K562 (cell line): ENCODE data around the gene YARS1. TPM values are rescaled to one million over a fixed set of nuclear protein-coding genes. Genes with fewer than 3 reads are reported as not detected.

ENCODE experiments used
- ATAC-seq: fragments of 200-7000 bp; cut with Tn5 transposase; 3 replicates; pipeline ENCODE4 v1.9.1; 2020; ENCODE audit warnings: moderate library complexity
- BruUV-seq: library from RNA; stranded (reverse); fragments of 400-500 nt; replicated peaks from 2 replicates; lab custom pipeline; 2021; lab: Mats Ljungman, UMichigan
- CTCF ChIA-PET: fragments of 300-600 bp; formaldehyde crosslinking; extraction: SDS; loops from one replicate; lab custom pipeline; 2021; ENCODE audit warnings: low intra/inter-chr PET ratio; lab: Yijun Ruan, JAX
- POLR2A ChIA-PET: fragments of 300-600, 350-650 bp; sonication (Branson Sonifier 250); formaldehyde crosslinking; extraction: SDS; loops from one replicate; lab custom pipeline; 2021; ENCODE audit warnings: antibody characterized with exemption, inconsistent platforms; lab: Yijun Ruan, JAX
- DNase-seq, 4 experiments: peaks; one replicate each; pipeline versions ENCODE4 v3.0.0 to v3.0.0-alpha.2; 2011 to 2018; ENCODE audit warnings: low spot score in 3 of 4, mixed read lengths in 3 of 4; ENCODE audit errors: extremely low read depth in 1 of 4
- FAIRE-seq: peaks from 2 replicates; lab custom pipeline; 2011; peaks lifted over from hg19 to GRCh38; lab: Jason Lieb, UNC
- H2AFZ ChIP-seq: 2 replicates; pipeline ENCODE4 v1.6.0; 2011; ENCODE audit warnings: low read depth, low read length, control low read depth, inconsistent platforms
- H3K27ac ChIP-seq: fragments of 200-600 bp; 3 replicates; pipeline ENCODE4 v1.8.0; 2011; ENCODE audit warnings: low read depth, mild to moderate bottlenecking, control low read depth, inconsistent platforms, low read length, moderate library complexity, mixed read lengths; ENCODE audit errors: extremely low read depth
- H3K27me3 ChIP-seq, 2 experiments: fragments of 300-600 bp in 1 of 2; 2 replicates in 1 of 2; 3 replicates in 1 of 2; pipeline versions ENCODE4 v1.6.0 to v1.8.0; 2011; ENCODE audit warnings: inconsistent platforms in 2 of 2, low read length in 2 of 2, mild to moderate bottlenecking in 1 of 2, mixed read lengths in 1 of 2, moderate library complexity in 1 of 2; ENCODE audit not compliant: control insufficient read depth in 2 of 2, insufficient read depth in 2 of 2
- H3K36me3 ChIP-seq: fragments of 300-600 bp; 3 replicates; pipeline ENCODE4 v1.8.0; 2011; ENCODE audit warnings: mild to moderate bottlenecking, low read length, inconsistent platforms; ENCODE audit not compliant: control insufficient read depth, insufficient read depth
- H3K4me1 ChIP-seq, 2 experiments: fragments of 200-600 bp in 1 of 2; replicated peaks in 1 of 2; 2 replicates in 1 of 2; 3 replicates in 1 of 2; pipeline versions ENCODE4 v1.5.1 to v1.8.0; 2011; ENCODE audit warnings: inconsistent platforms in 2 of 2, low read length in 2 of 2, mild to moderate bottlenecking in 1 of 2, mixed read lengths in 1 of 2, moderate library complexity in 1 of 2; ENCODE audit not compliant: control insufficient read depth in 2 of 2, insufficient read depth in 2 of 2
- H3K4me2 ChIP-seq: 2 replicates; pipeline ENCODE4 v1.6.1; 2011; ENCODE audit warnings: low read length, control low read depth, inconsistent platforms, mixed read lengths; ENCODE audit not compliant: insufficient read depth
- H3K4me3 ChIP-seq: fragments of 200-600 bp; sonication (generic), shearing (Covaris generic); 2 replicates; pipeline ENCODE4 v1.5.1; 2016; ENCODE audit warnings: control low read depth, inconsistent platforms
- H3K79me2 ChIP-seq: fragments of 200-600 bp; 3 replicates; pipeline ENCODE4 v1.8.0; 2011; ENCODE audit warnings: low read length, inconsistent platforms; ENCODE audit not compliant: control insufficient read depth, insufficient read depth
- H3K9ac ChIP-seq, 2 experiments: 2 replicates each; pipeline versions ENCODE4 v1.6.0 to v1.6.1; 2011; ENCODE audit warnings: low read depth in 2 of 2, low read length in 2 of 2, control low read depth in 1 of 2, inconsistent platforms in 1 of 2, mild to moderate bottlenecking in 1 of 2, mixed read lengths in 1 of 2; ENCODE audit not compliant: insufficient read depth in 1 of 2
- H3K9me1 ChIP-seq: one replicate; pipeline ENCODE4 v1.6.0; 2011; ENCODE audit warnings: inconsistent platforms, mild to moderate bottlenecking, low read length, moderate library complexity; ENCODE audit not compliant: control insufficient read depth, insufficient read depth
- H3K9me3 ChIP-seq: replicated peaks from 2 replicates; pipeline ENCODE4 v1.5.1; 2011; ENCODE audit warnings: low read depth, low read length, inconsistent platforms; ENCODE audit not compliant: control insufficient read depth, insufficient read depth
- H4K20me1 ChIP-seq: replicated peaks from 2 replicates; pipeline ENCODE4 v1.6.1; 2011; ENCODE audit warnings: low read length, inconsistent platforms, mixed read lengths; ENCODE audit not compliant: control insufficient read depth, insufficient read depth
- DLX4 ChIP-seq: fragments of 250-450 bp; sonication (Bioruptor Pico); IDR thresholded peaks from 2 replicates; pipeline ENCODE4 v1.6.1; 2021; ENCODE audit warnings: mild to moderate bottlenecking
- DPF2 ChIP-seq: fragments of 450-650 bp; IDR thresholded peaks from 2 replicates; pipeline ENCODE4 v1.6.1; 2016
- HDGF ChIP-seq: fragments of 450-650 bp; IDR thresholded peaks from 2 replicates; pipeline ENCODE4 v1.6.1; 2016
- KDM1A ChIP-seq, 2 experiments: fragments of 450-650 bp; IDR thresholded peaks; 2 replicates each; pipeline ENCODE4 v1.6.1; 2016; ENCODE audit warnings: mild to moderate bottlenecking in 2 of 2
- TFE3 ChIP-seq: fragments of 450-650 bp; formaldehyde crosslinking; IDR thresholded peaks from 2 replicates; pipeline ENCODE4 v1.4.0; 2020; ENCODE audit warnings: mild to moderate bottlenecking, mixed read lengths
- ZNF143 ChIP-seq: sonication (generic); formaldehyde crosslinking; IDR thresholded peaks from 2 replicates; pipeline ENCODE4 v1.9.0; 2022; ENCODE audit warnings: mild to moderate bottlenecking, missing genetic modification reagents
- WGBS: fragments of 100-300 bp; shearing (Covaris generic); methylation state at CpG from one replicate; pipeline ENCODE4 v1.1.6; 2016; ENCODE audit warnings: low coverage, mixed read lengths; ENCODE audit not compliant: insufficient coverage; ENCODE audit errors: missing lambda C conversion rate; 5-methylcytosine and 5-hydroxymethylcytosine counted together
- in situ Hi-C: fragments of 300-500 bp; cut with MboI; formaldehyde crosslinking; loops from 4 replicates; pipeline ENCODE4 v1.15.0; 2018; ENCODE audit warnings: inconsistent platforms, mixed read lengths
- intact Hi-C: fragments of 100-400 bp; cut with micrococcal nuclease; formaldehyde crosslinking; loops from 2 replicates; pipeline ENCODE4 v1.14.2; 2022
- polyA plus RNA-seq, 8 experiments: library from polyadenylated mRNA; depleted of rRNA in 4 of 8; stranded (reverse) in 5 of 8; unstranded in 3 of 8; fragments of >200 nt; fragmentation: Nextera tagmentation in 2 of 8; fragmentation: Illumina TruSeq in 1 of 8; extraction: Ambion mirVana in 2 of 8; extraction: Trizol in 1 of 8; gene quantifications; 2 replicates each; pipeline versions ENCODE4 v1.2.1 to v1.2.3, GENCODE V29; 2011 to 2014; ENCODE audit warnings: inconsistent platforms in 1 of 8, missing spikeins in 1 of 8
- total RNA-seq, 7 experiments: library from RNA; depleted of rRNA in 6 of 7; stranded (reverse); fragments of >200 nt in 6 of 7; fragmentation: Illumina TruSeq in 2 of 7; extraction: Trizol in 2 of 7; gene quantifications; 2 replicates each; pipeline versions ENCODE4 v1.2.1 to v1.2.3, GENCODE V29; 2011 to 2021; ENCODE audit warnings: low replicate concordance in 1 of 7
- TF ChIP-seq, protein P1 (sequence below): fragments of 250-450 bp; sonication (Bioruptor Pico); IDR thresholded peaks from 2 replicates; pipeline ENCODE4 v1.9.0; 2021; ENCODE audit warnings: mild to moderate bottlenecking
- TF ChIP-seq, protein P2 (sequence below): sonication (generic); formaldehyde crosslinking; IDR thresholded peaks from 2 replicates; pipeline ENCODE4 v1.5.0; 2020; ENCODE audit warnings: missing genetic modification reagents

YARS1 gene
- total and polyA plus RNA-seq, 9 of the 15 experiments (the other 6 are each of a cell fraction or from before 2014, with no cell fraction given), result 66.2 to 336 (median 201) TPM

DNA sequence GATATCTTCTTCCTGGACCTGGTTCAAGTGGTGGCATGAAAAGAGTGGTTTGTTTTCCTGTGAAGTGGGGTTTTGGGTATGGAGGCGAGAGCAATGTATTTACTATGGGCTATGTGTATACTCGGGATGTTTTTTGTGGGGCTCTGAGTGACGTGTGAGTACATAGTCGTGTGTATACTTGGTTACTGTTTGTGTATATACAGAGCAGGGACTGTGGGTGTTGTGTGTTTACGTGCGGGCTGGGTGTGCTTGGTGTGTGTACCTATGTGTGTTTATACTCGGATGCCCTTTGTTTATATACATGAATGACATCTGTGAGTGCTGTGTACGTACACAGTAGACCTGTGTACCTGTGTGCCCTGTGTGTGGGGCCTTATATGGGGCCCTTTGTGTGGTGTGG, 50.0 kb downstream of the YARS1 start:
- H3K27ac ChIP-seq, result no peak overlapping the region
- DNase-seq, result no peak
- peaks cover 54% of the 10 kb centered on the region; the same call in 2 of the 3 replicates for H3K36me3 ChIP-seq
- peaks cover 3% of the 10 kb centered on the region for H3K9me1 ChIP-seq
- H4K20me1 ChIP-seq, result peaks cover 21% of the 10 kb centered on the region; the same call in 1 of the 2 replicates
- H3K27me3 ChIP-seq, result no peaks in the 10 kb centered on the region
- ATAC-seq, result no peak
- peaks cover 11 to 44% of the 10 kb centered on the region in 2 experiments; a peak in 4 of 5 replicates for H3K4me1 ChIP-seq
- peaks cover 20% of the 10 kb centered on the region for H3K79me2 ChIP-seq
- ChIA-PET POLR2A (no interaction called here), CTCF (no interaction called here)
- H3K4me2 ChIP-seq, result no peak overlapping the region
- TF ChIP-seq KDM1A (IDR thresholded peaks at IDR 0.05) (peak in 1 of 2 experiments; percentile 54; a peak in 1 of 4 replicates), DLX4 (CRISPR knock-in tag) (no peak)
- no peak overlapping the region for H2AFZ ChIP-seq
- no TSS peak for BruUV-seq
- no peak overlapping the region for H3K4me3 ChIP-seq
- in situ Hi-C loops, result loop anchor here (10.0 kb wide), 1 partner anchor 52 kb away; no protein-coding TSS in a partner anchor
- H3K9ac ChIP-seq, result no peak overlapping the region
- intact Hi-C loops, result no loop called here
- 79% methylated on average over 8 of the region's 8 CpGs for WGBS
- FAIRE-seq, result peak; percentile 59
- H3K9me3 ChIP-seq, result no peaks in the 10 kb centered on the region

DNA sequence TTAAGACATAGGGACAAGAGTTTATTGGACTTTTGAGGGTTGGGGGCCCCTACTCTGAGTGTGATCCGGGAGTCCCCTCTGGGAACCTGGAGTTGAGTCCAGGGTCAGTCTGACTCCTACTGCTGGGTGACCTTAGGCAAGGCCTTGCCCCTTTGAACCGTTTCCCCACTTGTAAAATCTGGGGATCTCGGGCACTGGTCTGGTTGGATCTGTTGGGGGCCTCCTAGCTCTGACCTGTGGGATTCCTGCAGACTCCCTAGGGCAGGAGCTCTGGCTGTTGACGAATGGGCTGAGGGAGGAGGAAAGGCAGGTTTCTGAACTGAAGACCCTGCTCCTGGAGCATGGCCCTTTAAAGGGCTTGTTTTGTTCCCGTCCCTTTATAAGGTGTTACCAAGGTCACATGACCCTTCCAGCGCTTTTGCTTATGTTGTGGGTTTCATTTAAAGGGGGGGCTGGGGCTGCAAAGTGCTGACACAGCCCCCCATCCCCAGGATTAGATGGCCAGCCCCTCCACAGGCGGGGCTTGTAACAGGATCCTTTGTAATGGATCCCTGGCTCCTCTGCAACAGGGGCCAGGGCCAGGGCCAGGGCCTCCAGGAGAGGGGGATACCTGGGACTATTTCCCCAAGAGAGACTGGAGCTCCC, 50.7 kb downstream of the YARS1 start:
- intact Hi-C loops, result no loop called here
- Histone ChIP-seq H4K20me1 (peaks cover 27% of the 10 kb centered on the region; the same call in 1 of the 2 replicates), H2AFZ (no peak overlapping the region), H3K79me2 (peaks cover 27% of the 10 kb centered on the region), H3K27ac (no peak overlapping the region), H3K4me1 (peaks cover 18 to 39% of the 10 kb centered on the region in 2 experiments), H3K27me3 (no peaks in the 10 kb centered on the region), H3K4me3 (no peak overlapping the region), H3K4me2 (no peak overlapping the region; the same call in 1 of the 2 replicates), H3K9ac (peak overlapping the region in 1 of 2 experiments; percentile 53; a peak in 2 of 4 replicates), H3K9me1 (peaks cover 3% of the 10 kb centered on the region), H3K36me3 (peaks cover 47% of the 10 kb centered on the region; the same call in 2 of the 3 replicates), H3K9me3 (no peaks in the 10 kb centered on the region)
- no peak for FAIRE-seq
- no peak for TF ChIP-seq HDGF
- no peak for TF ChIP-seq DPF2
- TF ChIP-seq TFE3 (CRISPR knock-in tag), result peak; percentile 81
- TF ChIP-seq, protein P1, sequence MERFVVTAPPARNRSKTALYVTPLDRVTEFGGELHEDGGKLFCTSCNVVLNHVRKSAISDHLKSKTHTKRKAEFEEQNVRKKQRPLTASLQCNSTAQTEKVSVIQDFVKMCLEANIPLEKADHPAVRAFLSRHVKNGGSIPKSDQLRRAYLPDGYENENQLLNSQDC (CRISPR knock-in tag), result no peak
- TF ChIP-seq ZNF143 (CRISPR knock-in tag), result no peak
- TF ChIP-seq, protein P2, sequence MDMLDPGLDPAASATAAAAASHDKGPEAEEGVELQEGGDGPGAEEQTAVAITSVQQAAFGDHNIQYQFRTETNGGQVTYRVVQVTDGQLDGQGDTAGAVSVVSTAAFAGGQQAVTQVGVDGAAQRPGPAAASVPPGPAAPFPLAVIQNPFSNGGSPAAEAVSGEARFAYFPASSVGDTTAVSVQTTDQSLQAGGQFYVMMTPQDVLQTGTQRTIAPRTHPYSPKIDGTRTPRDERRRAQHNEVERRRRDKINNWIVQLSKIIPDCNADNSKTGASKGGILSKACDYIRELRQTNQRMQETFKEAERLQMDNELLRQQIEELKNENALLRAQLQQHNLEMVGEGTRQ (CRISPR knock-in tag), result peak; percentile 39
- BruUV-seq, result no TSS peak
- in situ Hi-C loops, result loop anchor here (10.0 kb wide), 1 partner anchor 52 kb away; no protein-coding TSS in a partner anchor
- ChIA-PET CTCF (no interaction called here), POLR2A (no interaction called here)
- no peak for DNase-seq
- 50% methylated on average over 7 of the region's 7 CpGs for WGBS
- no peak for ATAC-seq
